HG03457 (cell line): ENCODE data around the gene TMTC2.

Experiments
- ATAC-seq: cut with Tn5 transposase; IDR thresholded peaks from one replicate; pipeline ENCODE4 v1.9.1; 2021; ENCODE audit warnings: moderate number of reproducible peaks; ENCODE audit not compliant: unreplicated experiment

The TMTC2 gene

GRCh38 chr12:83168751-83169150 is 482.0 kb downstream of the TMTC2 start:
- ATAC-seq, result no peak

DNA sequence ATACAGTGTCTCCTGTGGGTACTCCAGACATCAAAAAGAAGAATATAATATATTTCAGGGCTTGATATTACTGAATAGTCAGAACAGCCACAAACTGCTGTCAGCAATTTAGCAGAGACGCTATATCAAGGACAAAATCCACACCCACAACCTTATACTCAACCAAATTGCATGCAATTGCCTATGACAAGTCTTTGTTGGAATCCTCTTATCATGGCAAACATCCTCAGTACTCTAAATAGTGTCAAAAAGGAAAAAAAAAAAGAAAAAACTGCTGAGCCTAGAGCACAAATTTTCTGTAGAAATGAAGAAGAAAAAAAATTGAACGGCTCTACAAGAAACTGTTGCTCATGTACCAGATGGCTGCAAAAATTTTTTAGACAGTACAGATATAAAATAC is 485.7 kb downstream of the TMTC2 start:
- ATAC-seq, result no peak

DNA sequence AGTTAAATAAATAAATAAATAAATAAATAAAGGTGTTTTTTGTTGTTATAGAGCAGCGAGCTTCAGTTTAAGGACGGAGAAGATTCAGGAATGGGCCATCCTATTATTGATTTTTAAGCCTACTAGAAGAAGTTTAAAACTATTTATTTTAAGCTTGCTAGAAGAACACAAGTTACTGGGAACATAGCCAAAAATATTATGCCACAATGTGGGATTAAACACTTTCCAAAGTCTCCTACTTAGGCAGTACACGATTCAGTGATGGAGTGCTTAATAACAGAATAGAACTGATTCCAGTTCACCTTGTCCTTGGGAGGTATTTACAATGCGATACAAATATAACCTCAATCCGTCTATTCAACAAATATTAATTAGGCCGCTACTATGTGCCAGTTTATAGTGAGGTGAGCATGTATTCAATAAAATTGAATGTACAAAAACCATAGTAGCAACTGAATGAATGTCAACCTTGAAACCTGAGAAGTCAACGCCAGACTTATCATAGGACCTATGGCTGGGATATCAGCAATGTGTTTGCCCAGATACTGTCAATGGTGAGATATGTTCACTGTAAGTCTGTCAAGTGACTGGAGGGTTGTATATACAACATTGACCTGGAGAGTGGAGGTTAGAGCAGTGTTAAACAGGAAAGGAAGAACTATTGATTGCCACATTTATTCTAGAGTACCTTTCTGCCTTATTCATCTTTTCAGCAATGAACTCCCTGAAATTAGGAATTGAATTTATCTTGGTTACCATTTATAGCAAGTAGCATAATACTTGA is 486.4 kb downstream of the TMTC2 start:
- no peak for ATAC-seq

GRCh38 chr12:83179999-83180398 is 493.3 kb downstream of the TMTC2 start:
- ATAC-seq, result no peak

DNA sequence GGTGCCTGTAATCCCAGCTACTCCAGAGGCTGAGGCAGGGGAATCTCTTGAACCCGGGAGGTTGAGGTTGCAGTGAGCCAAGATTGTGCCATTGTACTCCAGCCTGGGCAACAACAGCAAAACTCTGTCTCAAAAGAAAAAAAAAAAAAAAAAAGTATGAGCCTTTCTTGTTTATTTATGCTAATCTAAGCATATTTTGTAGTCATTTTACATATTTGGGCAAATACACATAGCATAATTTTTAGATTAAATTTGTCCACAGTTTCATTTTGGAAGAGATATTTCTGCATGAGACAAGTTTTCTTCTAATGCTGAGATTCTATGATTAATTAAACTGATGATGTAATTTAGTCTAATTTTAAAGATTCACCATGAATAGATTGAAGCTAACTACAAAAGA is 494.4 kb downstream of the TMTC2 start:
- ATAC-seq, result no peak

DNA sequence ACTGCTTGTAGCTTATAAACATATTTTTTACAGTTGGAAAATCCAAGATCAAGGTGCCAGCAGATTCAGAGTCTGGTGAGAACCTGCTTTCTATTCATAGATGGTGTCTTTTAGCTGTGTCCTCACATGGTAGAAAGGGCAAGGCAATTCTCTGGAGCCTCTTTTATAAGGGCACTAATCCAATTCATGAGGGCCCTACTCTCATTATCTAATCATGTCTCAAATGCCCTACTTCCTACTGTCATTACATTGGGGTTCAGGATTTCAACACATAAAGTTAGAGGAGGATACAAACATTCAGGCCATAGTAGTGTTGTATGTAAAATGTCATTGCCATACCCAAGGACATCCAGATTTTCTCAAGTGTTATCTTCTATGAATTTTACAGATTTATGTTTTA is 496.4 kb downstream of the TMTC2 start:
- no peak for ATAC-seq
